HepG2 (cell line): ENCODE measurements around the gene PSIP1. TPM values are rescaled to one million over a fixed set of nuclear protein-coding genes. Genes with fewer than 3 reads are reported as not detected.

Experiments used
- ATAC-seq: fragments of 200-7000 bp; cut with Tn5 transposase; 3 replicates; pipeline ENCODE4 v1.9.1; 2020; ENCODE audit warnings: mild to moderate bottlenecking, moderate library complexity
- BruUV-seq: library from RNA; stranded (reverse); fragments of 400-500 nt; replicated peaks from 2 replicates; lab custom pipeline; 2021; lab: Mats Ljungman, UMichigan
- CTCF ChIA-PET: fragments of 300-600 bp; formaldehyde crosslinking; extraction: SDS; loops from one replicate; lab custom pipeline; 2021; ENCODE audit warnings: low total read pairs, inconsistent platforms, low intra/inter-chr PET ratio; lab: Yijun Ruan, JAX
- POLR2A ChIA-PET: fragments of 350-600 bp; sonication (Branson Sonifier 250); formaldehyde crosslinking; loops from one replicate; lab custom pipeline; 2020; ENCODE audit warnings: antibody characterized with exemption, inconsistent platforms; lab: Yijun Ruan, JAX
- DNase-seq: peaks from one replicate; pipeline ENCODE4 v3.0.0-alpha.2; 2015; ENCODE audit warnings: low spot score
- FAIRE-seq: peaks from 3 replicates; lab custom pipeline; 2011; peaks lifted over from hg19 to GRCh38; lab: Jason Lieb, UNC
- H2AFZ ChIP-seq: one replicate; pipeline ENCODE4 v1.6.1; 2011; ENCODE audit warnings: low read length, inconsistent platforms
- H3K27ac ChIP-seq: fragments of 300-600 bp; 3 replicates; pipeline ENCODE4 v1.8.0; 2011; ENCODE audit warnings: mixed run types, mild to moderate bottlenecking, mixed read lengths, low read length, inconsistent platforms; ENCODE audit not compliant: insufficient read depth; ENCODE audit errors: extremely low read length
- H3K27me3 ChIP-seq, 2 experiments: fragments of 200-600 bp in 1 of 2; 2 replicates in 1 of 2; 3 replicates in 1 of 2; pipeline versions ENCODE4 v1.6.0 to v1.8.0; 2011; ENCODE audit warnings: low read length in 2 of 2, mild to moderate bottlenecking in 2 of 2, moderate library complexity in 2 of 2, inconsistent platforms in 1 of 2; ENCODE audit not compliant: insufficient read depth in 2 of 2, control insufficient read depth in 1 of 2
- H3K36me3 ChIP-seq, 2 experiments: fragments of 200-600 bp in 1 of 2; replicated peaks in 1 of 2; 2 replicates in 1 of 2; 3 replicates in 1 of 2; pipeline versions ENCODE4 v1.5.1 to v1.8.0; 2011; ENCODE audit warnings: low read length in 2 of 2, inconsistent platforms in 1 of 2; ENCODE audit not compliant: insufficient read depth in 2 of 2, control insufficient read depth in 1 of 2
- H3K4me1 ChIP-seq: 2 replicates; pipeline ENCODE4 v1.5.1; 2012; ENCODE audit warnings: low read length, inconsistent platforms; ENCODE audit not compliant: insufficient read depth
- H3K4me2 ChIP-seq: 2 replicates; pipeline ENCODE4 v1.6.0; 2011; ENCODE audit warnings: low read depth, low read length, inconsistent platforms
- H3K4me3 ChIP-seq, 3 experiments: fragments of 200-600 bp in 1 of 3; sonication (generic), shearing (Covaris generic) in 1 of 3; replicated peaks in 1 of 3; 2 replicates each; pipeline ENCODE4 v1.5.1; 2011 to 2016; ENCODE audit warnings: low read length in 3 of 3, inconsistent platforms in 2 of 3, low read depth in 2 of 3, mild to moderate bottlenecking in 2 of 3, control low read depth in 1 of 3, mixed read lengths in 1 of 3; ENCODE audit not compliant: insufficient read depth in 1 of 3
- H3K79me2 ChIP-seq: one replicate; pipeline ENCODE4 v1.6.1; 2011; ENCODE audit warnings: low read length, inconsistent platforms; ENCODE audit not compliant: insufficient read depth
- H3K9ac ChIP-seq: 2 replicates; pipeline ENCODE4 v1.6.0; 2011; ENCODE audit warnings: mild to moderate bottlenecking, low read depth, low read length, inconsistent platforms; ENCODE audit not compliant: insufficient read depth
- H3K9me3 ChIP-seq: 2 replicates; pipeline ENCODE4 v1.5.1; 2012; ENCODE audit warnings: mild to moderate bottlenecking, low read length
- H4K20me1 ChIP-seq: 2 replicates; pipeline ENCODE4 v1.6.0; 2011; ENCODE audit warnings: inconsistent platforms, mild to moderate bottlenecking, low read length, moderate library complexity; ENCODE audit not compliant: insufficient read depth
- EHMT2 ChIP-seq: fragments of 200-600 bp; sonication (generic); IDR thresholded peaks from 2 replicates; pipeline ENCODE4 v1.7.0; 2017; ENCODE audit warnings: antibody characterized with exemption, low read depth, low read length, borderline replicate concordance
- FOXC1 ChIP-seq: sonication (generic); formaldehyde crosslinking; IDR thresholded peaks from 2 replicates; pipeline ENCODE4 v1.8.0; 2022; ENCODE audit warnings: mild to moderate bottlenecking, missing genetic modification reagents, borderline replicate concordance
- GATAD1 ChIP-seq: IDR thresholded peaks from 2 replicates; pipeline ENCODE4 v1.6.1; 2016; ENCODE audit warnings: missing genetic modification reagents, missing compliant biosample characterization
- HDAC6 ChIP-seq: fragments of 200-600 bp; sonication (generic); IDR thresholded peaks from 2 replicates; pipeline ENCODE4 v1.7.0; 2017; ENCODE audit warnings: mild to moderate bottlenecking, antibody characterized with exemption, low read length, low read depth
- KLF16 ChIP-seq, 2 experiments: sonication (generic) in 1 of 2; formaldehyde crosslinking in 1 of 2; IDR thresholded peaks; 2 replicates each; pipeline versions ENCODE4 v1.6.1 to v1.8.0; 2016 to 2023; ENCODE audit warnings: missing genetic modification reagents in 2 of 2, missing compliant biosample characterization in 1 of 2
- MEIS1 ChIP-seq: sonication (generic); formaldehyde crosslinking; IDR thresholded peaks from 2 replicates; pipeline ENCODE4 v1.9.0; 2021; ENCODE audit warnings: mild to moderate bottlenecking, missing genetic modification reagents, moderate library complexity, borderline replicate concordance
- MXD1 ChIP-seq: sonication (generic); formaldehyde crosslinking; IDR thresholded peaks from 2 replicates; pipeline ENCODE4 v1.4.0; 2020; ENCODE audit warnings: mild to moderate bottlenecking, missing genetic modification reagents
- POGK ChIP-seq: sonication (generic); formaldehyde crosslinking; conservative IDR thresholded peaks from 2 replicates; pipeline ENCODE4 v1.8.0; 2022; ENCODE audit warnings: mild to moderate bottlenecking, moderate library complexity, missing genetic modification reagents
- RELA ChIP-seq: sonication (generic); formaldehyde crosslinking; IDR thresholded peaks from 2 replicates; pipeline ENCODE4 v1.4.0; 2020; ENCODE audit warnings: missing genetic modification reagents
- SRSF1 ChIP-seq: fragments of 200-400 bp; formaldehyde crosslinking; optimal IDR thresholded peaks from 2 replicates; pipeline ENCODE3; 2017; ENCODE audit warnings: mild to moderate bottlenecking, low read depth, low read length, moderate library complexity
- ZEB1 ChIP-seq: IDR thresholded peaks from 2 replicates; pipeline ENCODE4 v1.6.1; 2012; ENCODE audit warnings: mild to moderate bottlenecking, low read depth, inconsistent platforms; ENCODE audit not compliant: insufficient replicate concordance
- ZNF234 ChIP-seq: sonication (generic); formaldehyde crosslinking; conservative IDR thresholded peaks from 2 replicates; pipeline ENCODE4 v1.5.1; 2020; ENCODE audit warnings: mild to moderate bottlenecking, missing genetic modification reagents
- ZNF251 ChIP-seq: sonication (generic); formaldehyde crosslinking; IDR thresholded peaks from 2 replicates; pipeline ENCODE4 v1.9.0; 2021; ENCODE audit warnings: mild to moderate bottlenecking, missing genetic modification reagents
- ZNF563 ChIP-seq: sonication (generic); formaldehyde crosslinking; IDR thresholded peaks from 2 replicates; pipeline ENCODE4 v1.8.0; 2022; ENCODE audit warnings: mild to moderate bottlenecking, moderate library complexity, missing genetic modification reagents
- ZNF615 ChIP-seq: sonication (generic); formaldehyde crosslinking; IDR thresholded peaks from 2 replicates; pipeline ENCODE4 v1.5.0; 2020; ENCODE audit warnings: mild to moderate bottlenecking, missing genetic modification reagents, borderline replicate concordance
- ZNF672 ChIP-seq: sonication (generic); formaldehyde crosslinking; IDR thresholded peaks from 2 replicates; pipeline ENCODE4 v1.8.1; 2022; ENCODE audit warnings: missing genetic modification reagents
- ZNF761 ChIP-seq: sonication (generic); formaldehyde crosslinking; conservative IDR thresholded peaks from 2 replicates; pipeline ENCODE4 v1.4.0; 2020; ENCODE audit warnings: mild to moderate bottlenecking, missing genetic modification reagents
- ZNF784 ChIP-seq: sonication (generic); formaldehyde crosslinking; IDR thresholded peaks from 2 replicates; pipeline ENCODE4 v1.5.1; 2020; ENCODE audit warnings: missing genetic modification reagents, mild to moderate bottlenecking, borderline replicate concordance
- ZNF788 ChIP-seq: sonication (generic); formaldehyde crosslinking; IDR thresholded peaks from 2 replicates; pipeline ENCODE4 v1.5.0; 2020; ENCODE audit warnings: mild to moderate bottlenecking, missing genetic modification reagents, borderline replicate concordance
- WGBS: methylation state at CpG from one replicate; pipeline ENCODE4 v1.1.6; 2017; ENCODE audit warnings: low lambda C conversion rate; 5-methylcytosine and 5-hydroxymethylcytosine counted together
- in situ Hi-C: cut with HindIII; loops from 2 replicates; pipeline ENCODE4 v1.10.0; 2017; ENCODE audit warnings: low pct_unique_long_range_greater_than_20kb; ENCODE audit not compliant: extremely low pct_ligation_motif_present
- intact Hi-C: fragments of 100-400 bp; cut with micrococcal nuclease; formaldehyde crosslinking; loops from one replicate; pipeline ENCODE4 v1.10.0; 2022; ENCODE audit not compliant: unreplicated experiment
- polyA plus RNA-seq, 8 experiments: library from polyadenylated mRNA; depleted of rRNA in 3 of 8; stranded (reverse) in 7 of 8; unstranded in 1 of 8; fragments of >200 nt; fragmentation: Illumina TruSeq in 4 of 8; extraction: Trizol in 4 of 8; gene quantifications; 2 replicates each; pipeline versions ENCODE4 v1.2.1 to v1.2.3, GENCODE V29; 2011 to 2016; ENCODE audit warnings: low read depth in 4 of 8, missing spikeins in 1 of 8, mixed read lengths in 1 of 8; ENCODE audit not compliant: insufficient read depth in 1 of 8
- total RNA-seq, 5 experiments: library from RNA; depleted of rRNA; stranded (reverse); fragments of >200 nt; fragmentation: Illumina TruSeq; extraction: Trizol; gene quantifications; 2 replicates each; pipeline ENCODE4 v1.2.3, GENCODE V29; 2016; ENCODE audit warnings: low read depth in 1 of 5

The PSIP1 gene
- total and polyA plus RNA-seq, 2 of the 13 experiments (the other 11 are each of a cell fraction or from before 2014, with no cell fraction given), result 12.6 to 46.4 TPM

- ChIA-PET CTCF (no interaction called here), POLR2A (interaction anchor here (1.1 kb wide), 1 partner anchor 47 kb away, joined by 3 read pairs; the partner anchor contains the start of gene CCDC171)
- H3K4me3 ChIP-seq, result no peak overlapping the region
- H4K20me1 ChIP-seq, result no peaks in the 10 kb centered on the region; the same call in 1 of the 2 replicates
- no peak for FAIRE-seq
- H3K4me2 ChIP-seq, result no peak overlapping the region
- in situ Hi-C loops, result no loop called here
- H3K9ac ChIP-seq, result no peak overlapping the region
- H3K9me3 ChIP-seq, result no peaks in the 10 kb centered on the region
- DNase-seq, result no peak
- H2AFZ ChIP-seq, result no peak overlapping the region
- H3K36me3 ChIP-seq, result peaks cover 2 to 19% of the 10 kb centered on the region in 2 experiments; a peak in 4 of 5 replicates
- H3K27ac ChIP-seq, result no peak overlapping the region
- no peak for ATAC-seq
- 92% methylated on average over 3 of the region's 3 CpGs for WGBS
- H3K4me1 ChIP-seq, result peaks cover 18% of the 10 kb centered on the region
- intact Hi-C loops, result no loop called here
- TF ChIP-seq ZNF563 (CRISPR knock-in tag) (no peak), ZNF672 (CRISPR knock-in tag) (no peak), ZNF784 (CRISPR knock-in tag) (no peak), ZNF761 (CRISPR knock-in tag) (no peak), EHMT2 (no peak), ZNF788 (CRISPR knock-in tag) (no peak), MEIS1 (CRISPR knock-in tag) (no peak), GATAD1 (CRISPR knock-in tag) (no peak), KLF16 (CRISPR knock-in tag; IDR thresholded peaks at IDR 0.05) (no peak), ZNF234 (CRISPR knock-in tag) (no peak), ZEB1 (no peak), HDAC6 (no peak), FOXC1 (CRISPR knock-in tag) (no peak), ZNF251 (CRISPR knock-in tag) (no peak), RELA (CRISPR knock-in tag) (no peak), POGK (CRISPR knock-in tag) (no peak), MXD1 (CRISPR knock-in tag) (no peak), ZNF615 (no peak), SRSF1 (no peak)
- no peaks in the 10 kb centered on the region for H3K27me3 ChIP-seq
- no TSS peak for BruUV-seq
- H3K79me2 ChIP-seq, result peaks cover 21% of the 10 kb centered on the region
These were observed 4.8 kb downstream of the PSIP1 start for GRCh38 chr9:15505921-15506320.
